ENCODE results near the gene FXYD1. TPM values are rescaled to one million over a fixed set of nuclear protein-coding genes. Genes with fewer than 3 reads are reported as not detected.
"Not testable (repeated sequence)": the region's sequence is repeated elsewhere in the genome, so short reads cannot be mapped to it uniquely, and the experiment has no call there.

FXYD1 gene
- total RNA-seq, 1 donor: 0.42 TPM

DNA sequence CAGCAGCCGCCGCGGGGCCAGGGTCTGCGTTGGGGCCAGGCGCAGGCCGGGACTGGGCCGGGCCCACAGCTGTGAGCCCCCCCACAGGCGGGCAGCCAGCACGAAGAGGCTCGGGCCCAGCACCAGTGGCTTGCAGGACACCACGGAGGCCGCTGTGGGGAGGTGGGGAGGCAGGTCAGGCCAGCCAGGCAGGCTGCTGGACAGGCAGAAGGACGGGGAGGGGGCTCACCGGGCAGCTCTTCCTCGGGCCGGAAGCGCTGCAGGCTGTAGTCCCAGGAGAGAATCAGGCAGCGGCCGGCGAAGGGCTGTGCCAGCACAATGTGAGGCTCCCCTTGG is 12.0 kb upstream of the FXYD1 start:
- H3K9me3 ChIP-seq (ENCODE audit: low read depth, low read length): no peaks in the 10 kb centered on the region
- peaks cover 14% of the 10 kb centered on the region for H3K4me1 ChIP-seq (ENCODE audit: insufficient read depth, low read length)
- H3K27me3 ChIP-seq (ENCODE audit: insufficient read depth, low read length): no peaks in the 10 kb centered on the region
- H3K4me3 ChIP-seq (ENCODE audit: low read length): no peak overlapping the region

DNA sequence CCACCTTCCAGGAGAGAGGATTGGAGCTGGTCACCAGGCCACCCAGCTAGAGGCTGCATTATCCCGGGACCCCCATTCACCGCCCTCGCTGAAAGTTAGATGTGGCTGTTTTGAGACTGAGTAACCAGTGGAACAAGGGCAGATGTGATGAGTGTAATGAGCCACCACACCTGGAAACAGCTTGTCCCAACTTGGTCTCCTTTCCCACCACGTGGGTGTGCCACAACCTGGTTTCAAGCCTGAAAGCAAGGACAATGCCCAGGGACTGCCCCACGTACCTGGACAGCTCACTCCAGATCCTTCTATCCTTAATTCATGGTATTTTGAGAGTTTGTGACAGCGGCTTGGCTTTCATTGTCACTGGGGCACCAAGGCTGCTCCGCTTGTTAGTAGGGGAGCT is 10.8 kb upstream of the FXYD1 start:
- Histone ChIP-seq H3K27me3 (ENCODE audit: insufficient read depth, low read length) (no peaks in the 10 kb centered on the region), H3K9me3 (ENCODE audit: low read depth, low read length) (no peaks in the 10 kb centered on the region), H3K4me3 (ENCODE audit: low read length) (no peak overlapping the region), H3K4me1 (ENCODE audit: insufficient read depth, low read length) (peaks cover 14% of the 10 kb centered on the region)

DNA sequence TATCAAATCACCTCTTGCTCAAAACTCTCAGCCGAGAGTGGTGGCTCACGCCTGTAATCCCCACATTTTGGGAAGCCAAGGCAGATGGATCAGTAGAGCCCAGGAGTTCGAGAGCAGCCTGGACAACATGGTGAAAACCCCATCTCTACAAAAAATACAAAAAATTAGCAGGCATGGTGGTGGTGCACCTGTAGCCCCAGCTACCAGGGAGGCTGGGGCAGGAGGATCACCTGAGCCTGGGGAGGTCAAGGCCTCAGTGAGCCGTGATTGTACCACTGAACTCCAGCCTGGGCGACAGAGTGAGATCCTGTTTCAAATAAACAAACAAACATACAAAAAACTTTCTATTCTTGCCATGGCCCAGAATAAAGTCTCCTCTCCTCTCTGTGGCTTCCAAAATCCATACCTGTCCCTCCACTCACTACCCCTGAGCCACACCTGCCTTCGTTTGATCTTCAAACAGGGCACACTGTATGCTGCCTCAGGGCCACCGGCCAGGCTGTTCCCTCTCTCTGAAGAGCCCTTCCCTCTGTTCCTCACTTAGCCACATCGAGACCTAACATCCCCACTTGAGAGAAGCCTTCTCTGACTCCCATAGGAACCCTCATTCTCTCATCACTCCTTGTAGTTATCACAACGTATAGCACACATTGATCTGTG is 10.1 kb upstream of the FXYD1 start:
- Histone ChIP-seq H3K27me3 (ENCODE audit: insufficient read depth, low read length) (no peaks in the 10 kb centered on the region), H3K4me3 (ENCODE audit: low read length) (no peak overlapping the region), H3K9me3 (ENCODE audit: low read depth, low read length) (no peaks in the 10 kb centered on the region), H3K4me1 (ENCODE audit: insufficient read depth, low read length) (peaks cover 14% of the 10 kb centered on the region)

DNA sequence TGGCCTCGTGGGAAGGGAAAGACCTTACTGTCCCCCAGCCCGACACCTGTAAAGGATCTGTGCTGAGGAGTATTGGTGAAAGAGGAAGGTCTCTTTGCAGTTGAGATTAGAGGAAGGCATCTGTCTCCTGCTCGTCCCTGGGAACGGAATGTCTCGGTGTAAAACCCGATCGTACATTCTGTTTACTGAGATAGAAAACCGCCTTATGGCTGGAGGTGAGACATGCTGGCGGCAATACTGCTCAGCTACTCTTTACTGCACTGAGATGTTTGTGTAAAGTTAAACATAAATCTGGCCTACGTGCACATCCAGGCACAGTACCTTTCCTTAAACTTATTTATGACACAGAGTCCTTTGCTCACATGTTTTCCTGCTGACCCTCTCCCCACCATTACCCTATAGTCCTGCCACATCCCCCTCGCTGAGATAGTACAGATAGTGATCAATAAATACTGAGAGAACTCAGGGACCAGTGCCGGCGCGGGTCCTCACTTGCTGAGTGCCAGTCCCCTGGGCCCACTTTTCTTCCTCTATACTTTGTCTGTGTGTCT is 8.8 kb upstream of the FXYD1 start:
- H3K27me3 ChIP-seq (ENCODE audit: insufficient read depth, low read length); H3K9me3 ChIP-seq (ENCODE audit: low read depth, low read length); H3K4me1 ChIP-seq (ENCODE audit: insufficient read depth, low read length); H3K4me3 ChIP-seq (ENCODE audit: low read length): not testable (repeated sequence)

DNA sequence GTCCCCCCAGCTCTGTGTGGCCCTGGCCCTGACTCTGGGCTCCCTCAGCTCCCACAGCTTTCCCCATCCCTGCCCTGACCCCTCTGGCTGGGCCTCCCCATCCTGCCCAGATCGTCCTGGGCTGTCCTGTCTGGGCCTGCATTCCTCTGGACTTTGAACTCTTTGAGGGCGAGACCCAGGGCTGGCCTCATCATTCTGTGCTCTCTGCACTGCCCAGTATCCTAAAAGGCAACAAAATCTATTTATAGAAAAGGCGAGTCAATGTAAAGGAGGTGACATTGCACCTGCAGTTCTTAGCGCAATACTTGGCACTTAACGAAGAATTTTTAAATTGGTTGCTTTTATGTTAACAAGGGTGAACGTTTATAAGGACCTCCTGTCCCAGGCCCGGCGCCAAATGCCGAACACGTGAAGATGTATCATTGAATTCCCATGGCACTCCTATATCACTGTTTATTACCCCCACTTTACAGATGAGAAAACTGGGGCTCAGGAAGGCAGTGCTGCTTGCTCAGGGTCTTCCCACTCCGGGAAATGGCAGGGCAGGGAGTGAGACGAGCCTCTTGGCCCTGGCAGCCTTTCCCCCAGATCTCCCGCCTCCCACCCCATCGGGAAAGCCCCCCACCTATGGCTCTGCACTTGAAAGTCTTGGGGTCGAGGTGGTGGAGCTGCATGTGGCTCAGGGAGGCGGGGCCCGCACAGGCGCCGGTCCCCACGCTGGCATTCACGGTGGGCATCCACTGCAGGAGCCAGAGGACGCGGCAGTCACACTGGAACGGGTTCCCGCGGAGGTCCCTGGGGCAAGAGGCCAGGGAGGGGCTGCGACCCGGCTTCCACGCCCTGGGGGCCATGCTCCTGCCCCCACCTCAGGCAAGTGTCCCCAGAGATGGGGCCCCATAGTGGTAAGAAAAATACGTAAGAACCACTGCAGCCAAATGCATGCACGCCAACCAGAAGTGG is 7.6 kb upstream of the FXYD1 start:
- Histone ChIP-seq H3K4me3 (ENCODE audit: low read length) (no peak overlapping the region), H3K4me1 (ENCODE audit: insufficient read depth, low read length) (peaks cover 5% of the 10 kb centered on the region), H3K9me3 (ENCODE audit: low read depth, low read length) (no peaks in the 10 kb centered on the region), H3K27me3 (ENCODE audit: insufficient read depth, low read length) (no peaks in the 10 kb centered on the region)

DNA sequence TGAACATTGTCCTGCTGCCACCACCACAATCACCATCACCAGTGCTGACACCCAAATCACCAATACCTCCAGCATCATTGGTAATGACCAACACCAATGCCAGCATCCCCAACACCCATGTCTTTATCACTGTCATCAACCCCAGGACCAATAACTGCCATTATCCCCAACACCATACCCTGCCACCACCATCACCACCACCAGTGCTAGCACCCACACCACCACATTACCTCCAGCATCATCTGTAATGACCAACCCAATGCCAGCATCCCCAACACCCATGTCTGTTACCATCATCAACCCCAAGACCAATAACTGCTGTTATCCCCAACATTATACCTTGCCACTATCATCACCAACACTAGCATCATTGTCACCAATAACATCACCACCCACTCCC is 6.4 kb upstream of the FXYD1 start:
- Histone ChIP-seq H3K4me1 (ENCODE audit: insufficient read depth, low read length) (peaks cover 5% of the 10 kb centered on the region), H3K27me3 (ENCODE audit: insufficient read depth, low read length) (no peaks in the 10 kb centered on the region), H3K9me3 (ENCODE audit: low read depth, low read length) (no peaks in the 10 kb centered on the region), H3K4me3 (ENCODE audit: low read length) (no peak overlapping the region)

DNA sequence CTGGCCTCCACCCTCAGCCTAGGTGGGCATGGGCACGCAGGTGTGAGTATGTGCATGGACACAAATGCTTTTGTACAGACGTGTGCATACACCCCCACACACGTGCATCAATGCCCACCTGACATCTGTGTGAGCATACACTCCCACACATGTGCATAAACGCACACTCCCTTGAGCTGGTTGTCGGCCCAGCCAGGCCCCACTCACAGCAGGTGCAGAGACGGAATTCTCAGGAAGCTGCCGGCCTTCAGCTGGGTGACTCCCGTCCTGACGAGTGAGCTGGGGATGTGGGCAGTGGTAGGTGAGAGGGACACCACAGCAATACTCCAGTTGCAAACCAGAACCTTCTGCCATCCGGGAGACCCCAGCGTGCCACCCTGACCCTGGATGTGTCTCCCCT is 4.8 kb upstream of the FXYD1 start:
- Histone ChIP-seq H3K27me3 (ENCODE audit: insufficient read depth, low read length) (no peaks in the 10 kb centered on the region), H3K4me3 (ENCODE audit: low read length) (no peak overlapping the region), H3K4me1 (ENCODE audit: insufficient read depth, low read length) (peaks cover 6% of the 10 kb centered on the region), H3K9me3 (ENCODE audit: low read depth, low read length) (no peaks in the 10 kb centered on the region)

DNA sequence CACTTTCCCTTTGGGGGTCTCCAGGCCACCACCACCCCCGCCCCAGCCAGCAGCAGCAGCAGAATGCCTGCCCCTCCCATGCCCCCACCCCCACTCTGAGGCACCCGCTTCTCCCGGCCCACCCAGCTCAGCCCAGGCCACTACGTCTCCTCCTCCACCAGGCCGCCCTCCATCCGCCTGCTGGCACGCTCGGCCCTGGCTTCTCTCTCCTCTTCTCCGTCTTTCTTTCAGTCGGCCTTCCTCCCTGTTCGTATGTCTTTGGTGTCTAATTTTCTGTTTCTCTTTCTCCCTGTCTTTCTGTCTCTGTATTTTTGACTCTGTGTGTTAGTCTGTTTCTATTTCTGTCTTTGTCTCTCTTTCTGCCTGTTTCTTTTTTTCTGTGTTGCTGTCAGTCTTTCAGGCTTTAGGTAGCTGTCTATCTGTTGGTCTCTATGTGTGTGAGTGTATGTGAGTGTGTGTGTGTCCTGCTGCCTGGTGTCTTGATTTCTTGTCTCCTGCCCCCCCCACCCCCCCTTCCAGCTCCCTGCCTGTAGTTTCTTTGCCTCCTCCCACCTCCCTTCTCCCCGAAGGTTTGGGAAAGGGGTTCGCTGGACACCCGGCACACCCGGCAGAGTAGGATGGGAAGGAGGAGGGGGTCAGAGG is 3.9 kb upstream of the FXYD1 start, which contains the start of gene LGI4:
Gene LGI4 (minus strand): TSS at position 459 of the 642 bp plus-strand sequence. CDS start 379 bp downstream, at position 80.
- Histone ChIP-seq H3K4me1 (ENCODE audit: insufficient read depth, low read length) (peaks cover 14% of the 10 kb centered on the region), H3K9me3 (ENCODE audit: low read depth, low read length) (no peaks in the 10 kb centered on the region), H3K27me3 (ENCODE audit: insufficient read depth, low read length) (no peaks in the 10 kb centered on the region), H3K4me3 (ENCODE audit: low read length) (no peak within 1 kb of the TSS)

DNA sequence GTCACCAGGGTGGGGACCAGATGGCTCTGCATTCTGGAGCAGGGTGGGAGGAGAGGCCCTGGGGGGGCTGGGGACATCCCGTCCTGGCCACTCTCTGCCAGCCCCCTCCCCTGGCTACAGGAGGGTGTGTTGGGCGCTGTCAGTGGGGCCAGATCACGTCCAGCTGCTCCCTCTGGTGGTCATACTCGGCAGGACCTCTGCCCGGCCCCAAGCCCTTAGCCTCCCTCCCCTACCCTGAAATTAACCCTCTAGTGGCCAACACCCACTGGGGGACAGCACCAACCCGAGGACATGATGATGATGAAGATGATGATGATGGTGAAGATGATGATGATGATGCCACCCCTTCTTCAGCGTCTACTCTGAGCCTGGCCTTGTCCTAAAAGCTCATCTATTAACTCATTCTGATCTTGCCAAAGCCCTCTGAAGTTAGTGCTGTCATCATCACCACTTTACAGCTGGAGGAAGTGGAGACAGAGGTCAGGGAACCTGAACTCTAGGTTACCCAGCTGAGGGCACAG is 3.2 kb upstream of the FXYD1 start:
- H3K4me1 ChIP-seq (ENCODE audit: insufficient read depth, low read length): peaks cover 16% of the 10 kb centered on the region
- H3K27me3 ChIP-seq (ENCODE audit: insufficient read depth, low read length): no peaks in the 10 kb centered on the region
- H3K4me3 ChIP-seq (ENCODE audit: low read length): no peak overlapping the region
- no peaks in the 10 kb centered on the region for H3K9me3 ChIP-seq (ENCODE audit: low read depth, low read length)

DNA sequence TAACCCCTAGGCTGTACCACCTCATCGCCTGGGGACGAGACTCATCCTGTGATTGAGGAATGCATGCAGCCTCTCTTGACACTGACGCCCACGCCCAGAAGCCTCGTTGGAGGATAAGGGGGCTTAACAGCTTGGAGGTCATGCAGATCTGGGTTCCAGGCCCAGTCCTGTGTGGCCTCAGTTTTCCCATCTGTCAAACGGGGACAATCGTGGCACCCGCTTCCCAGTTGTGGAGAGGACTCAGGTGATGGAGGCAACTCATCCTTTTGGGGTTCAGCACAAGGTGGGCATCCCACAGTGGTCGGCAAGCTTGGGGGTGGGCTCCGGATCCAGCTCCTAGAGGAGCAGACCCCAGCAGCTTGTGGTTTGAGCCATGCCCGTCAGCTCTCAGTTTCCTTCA is 2.4 kb upstream of the FXYD1 start:
- no peaks in the 10 kb centered on the region for H3K9me3 ChIP-seq (ENCODE audit: low read depth, low read length)
- no peak overlapping the region for H3K4me3 ChIP-seq (ENCODE audit: low read length)
- H3K27me3 ChIP-seq (ENCODE audit: insufficient read depth, low read length): no peaks in the 10 kb centered on the region
- H3K4me1 ChIP-seq (ENCODE audit: insufficient read depth, low read length): peaks cover 21% of the 10 kb centered on the region

DNA sequence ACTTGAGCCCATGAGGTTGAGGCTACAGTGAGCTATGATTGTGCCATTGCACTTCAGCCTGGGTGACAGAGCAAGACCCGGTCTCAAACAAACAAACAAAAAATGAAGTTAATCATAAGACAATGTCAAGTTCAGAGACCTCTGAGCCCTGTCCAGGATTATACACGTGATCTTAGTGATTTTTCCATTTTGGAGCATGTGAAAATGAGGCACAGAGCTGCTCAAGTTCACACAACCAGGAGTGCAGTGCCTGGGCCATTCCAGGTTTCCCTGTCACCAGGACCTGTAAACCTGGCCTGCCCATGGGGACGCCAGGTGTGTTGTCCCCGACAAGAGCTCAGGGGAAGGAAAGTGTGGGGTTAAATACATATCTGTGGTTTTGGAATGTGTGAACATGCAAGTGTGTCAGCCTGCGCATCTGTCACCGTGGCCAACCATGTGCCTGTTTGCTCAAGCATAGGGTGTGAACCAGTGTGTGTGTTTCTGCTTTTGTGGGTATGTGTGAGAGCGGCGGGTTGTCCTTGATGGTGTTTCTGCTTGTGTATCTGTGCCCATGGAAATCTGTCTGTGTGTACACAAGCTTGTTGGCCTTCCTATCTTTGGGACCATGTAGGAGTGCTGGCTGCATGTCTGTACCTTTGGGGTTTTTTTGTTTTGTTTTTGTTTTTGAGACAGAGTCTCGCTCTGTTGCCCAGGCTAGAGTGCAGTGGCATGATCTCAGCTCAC is 1.5 kb upstream of the FXYD1 start:
- no peak overlapping the region for H3K4me3 ChIP-seq (ENCODE audit: low read length)
- H3K4me1 ChIP-seq (ENCODE audit: insufficient read depth, low read length): peaks cover 30% of the 10 kb centered on the region
- peaks cover 4% of the 10 kb centered on the region for H3K27me3 ChIP-seq (ENCODE audit: insufficient read depth, low read length)
- no peaks in the 10 kb centered on the region for H3K9me3 ChIP-seq (ENCODE audit: low read depth, low read length)

DNA sequence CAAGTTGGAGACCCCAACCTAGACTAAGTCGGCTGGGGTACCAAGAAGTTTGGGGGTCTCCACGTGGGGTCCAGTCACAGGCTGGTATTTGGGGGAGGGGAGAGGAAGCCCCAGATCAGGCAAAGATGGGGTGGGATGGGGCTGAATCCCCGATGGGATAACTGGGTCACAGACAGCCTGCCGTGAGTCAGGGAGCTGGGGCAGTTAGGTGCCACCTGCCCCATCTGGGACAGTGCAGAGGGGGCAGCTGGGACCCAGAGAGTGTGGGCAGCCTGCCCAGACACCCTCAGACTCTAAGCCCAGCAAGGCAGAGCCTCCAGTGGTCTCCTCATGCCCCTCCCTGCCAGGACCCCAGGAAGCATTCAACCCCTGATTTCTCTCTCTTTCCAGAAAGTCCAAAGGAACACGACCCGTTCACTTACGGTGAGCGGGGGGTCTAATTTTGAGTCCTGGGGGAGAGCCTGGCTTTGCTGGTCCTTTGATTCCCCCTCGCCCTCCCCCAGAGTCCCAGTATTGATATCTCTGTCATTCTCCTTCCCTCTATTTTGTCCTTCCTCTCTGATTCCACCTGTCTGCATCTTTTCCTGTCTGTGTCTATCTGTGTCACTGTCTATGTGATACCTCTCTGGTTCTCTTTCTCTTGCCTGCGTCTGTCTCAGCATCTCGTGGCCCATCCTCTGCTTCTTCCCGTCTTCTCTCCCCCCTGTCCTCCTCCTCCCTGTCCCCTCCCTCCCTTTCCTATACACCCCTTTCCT is 1.8 kb downstream of the FXYD1 start:
- Histone ChIP-seq H3K4me3 (ENCODE audit: low read length) (no peak overlapping the region), H3K27me3 (ENCODE audit: insufficient read depth, low read length) (peaks cover 14% of the 10 kb centered on the region), H3K4me1 (ENCODE audit: insufficient read depth, low read length) (peaks cover 53% of the 10 kb centered on the region), H3K9me3 (ENCODE audit: low read depth, low read length) (no peaks in the 10 kb centered on the region)

DNA sequence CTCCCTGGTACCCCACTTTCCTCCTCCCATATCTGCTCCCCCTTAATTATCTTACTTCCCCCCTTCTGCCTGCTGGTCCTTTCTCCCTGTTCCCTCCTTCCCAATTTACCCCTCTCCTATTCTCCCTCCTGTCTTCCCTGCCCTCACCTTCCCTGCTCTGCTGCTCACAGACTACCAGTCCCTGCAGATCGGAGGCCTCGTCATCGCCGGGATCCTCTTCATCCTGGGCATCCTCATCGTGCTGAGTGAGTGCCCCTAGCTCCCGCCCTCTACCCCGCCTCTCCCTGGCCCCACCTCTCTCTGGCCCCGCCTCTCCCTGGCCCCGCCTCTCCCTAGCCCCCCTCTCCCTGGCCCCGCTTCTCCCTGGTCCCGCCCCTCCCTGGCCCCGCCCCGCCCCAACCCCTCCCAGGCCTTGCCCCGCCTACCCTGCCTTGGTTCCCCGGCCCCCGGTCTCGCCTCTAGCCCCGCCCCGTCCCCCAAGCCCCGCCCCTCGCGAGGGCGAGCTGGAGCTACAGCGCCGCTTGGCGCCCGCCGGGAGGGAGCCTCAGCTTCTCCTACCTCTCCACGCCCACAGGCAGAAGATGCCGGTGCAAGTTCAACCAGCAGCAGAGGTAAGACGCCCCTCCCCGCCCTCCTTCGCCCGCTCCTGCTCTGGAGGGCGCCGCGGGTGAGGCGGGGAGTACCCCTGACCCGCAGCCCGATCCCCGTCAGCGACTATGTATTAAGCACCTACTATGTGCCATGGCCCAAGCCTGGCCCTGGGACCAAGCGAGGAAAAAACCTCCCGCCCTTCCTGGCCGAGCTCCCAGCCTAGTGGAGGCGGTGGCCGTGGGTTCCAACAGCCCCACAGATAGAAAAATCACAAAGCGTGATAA is 2.6 kb downstream of the FXYD1 start:
- Histone ChIP-seq H3K4me1 (ENCODE audit: insufficient read depth, low read length) (peaks cover 48% of the 10 kb centered on the region), H3K27me3 (ENCODE audit: insufficient read depth, low read length) (peaks cover 14% of the 10 kb centered on the region), H3K4me3 (ENCODE audit: low read length) (no peak overlapping the region), H3K9me3 (ENCODE audit: low read depth, low read length) (no peaks in the 10 kb centered on the region)

Data from mononuclear cell (primary cell).